ENCODE data around the gene NOTCH4.

DNA sequence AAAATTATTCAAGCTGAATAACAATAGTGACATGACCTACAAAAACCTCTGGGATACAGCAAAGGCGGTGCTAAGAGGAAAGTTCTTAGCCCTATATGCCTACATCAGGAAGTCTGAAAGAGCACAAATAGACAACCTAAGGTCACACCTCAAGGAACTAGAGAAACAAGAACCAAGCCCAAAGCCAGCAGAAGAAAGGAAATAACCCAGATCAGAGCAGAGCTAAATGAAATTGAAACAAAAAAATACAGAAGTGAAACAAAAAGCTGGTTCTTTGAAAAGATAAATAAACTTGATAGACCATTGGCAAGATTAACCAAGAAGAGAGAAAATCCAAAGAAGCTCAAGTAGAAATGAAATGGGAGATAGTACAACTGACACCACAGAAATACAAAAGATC is 47.6 kb upstream of the NOTCH4 start:
- TF ChIP-seq TAF1 (IDR thresholded peaks at IDR 0.05; ENCODE audit: borderline replicate concordance, low read depth, low read length) (no peak), POLR2A (IDR thresholded peaks at IDR 0.05; ENCODE audit: low read depth, low read length) (no peak)

Measured in GM12892 (cell line).